Measurements from ENCODE around the gene DHX29.
A peak's percentile ranks its signal among the peaks of the same experiment; 100 is the strongest.

Gene DHX29

GRCh38 chr5:55226934-55227663 is 80.4 kb downstream of the DHX29 start, which contains the start of gene MCIDAS:
TSS of gene MCIDAS (minus strand) at chr5:55227315. CDS start at chr5:55227138, 177 bp downstream.
- TF ChIP-seq JUND (IDR thresholded peaks at IDR 0.05; ENCODE audit: low read depth), result no peak
- DNase-seq (ENCODE audit: low read depth in 1 of 2, low spot score in 1 of 2), result peak; percentile 89 to 93
- in situ Hi-C loops (cut with HindIII; ENCODE audit: low pct_unique_long_range_greater_than_20kb, low sequenced_read_pairs), result no loop called here

GRCh38 chr5:55226027-55226933 is 81.2 kb downstream of the DHX29 start:
- TF ChIP-seq JUND (IDR thresholded peaks at IDR 0.05; ENCODE audit: low read depth), result no peak
- in situ Hi-C loops (cut with HindIII; ENCODE audit: low pct_unique_long_range_greater_than_20kb, low sequenced_read_pairs), result no loop called here
- DNase-seq (ENCODE audit: low read depth in 1 of 2, low spot score in 1 of 2), result peak; percentile 92 to 95

GRCh38 chr5:55225346-55225745 is 82.1 kb downstream of the DHX29 start:
- TF ChIP-seq JUND (IDR thresholded peaks at IDR 0.05; ENCODE audit: low read depth), result no peak

GRCh38 chr5:55223812-55224240 is 83.7 kb downstream of the DHX29 start:
- no peak for DNase-seq (ENCODE audit: low read depth in 1 of 2, low spot score in 1 of 2)
- TF ChIP-seq JUND (IDR thresholded peaks at IDR 0.05; ENCODE audit: low read depth), result no peak
- in situ Hi-C loops (cut with HindIII; ENCODE audit: low pct_unique_long_range_greater_than_20kb, low sequenced_read_pairs), result no loop called here

More at GRCh38 chr5:55225346-55225745, 82.1 kb downstream of the DHX29 start:
- DNase-seq (ENCODE audit: low read depth in 1 of 2, low spot score in 1 of 2), result no peak
- in situ Hi-C loops (cut with HindIII; ENCODE audit: low pct_unique_long_range_greater_than_20kb, low sequenced_read_pairs), result no loop called here

GRCh38 chr5:55222985-55223811 is 84.3 kb downstream of the DHX29 start:
- in situ Hi-C loops (cut with HindIII; ENCODE audit: low pct_unique_long_range_greater_than_20kb, low sequenced_read_pairs), result no loop called here

GRCh38 chr5:55222092-55222984 is 85.2 kb downstream of the DHX29 start:
- in situ Hi-C loops (cut with HindIII; ENCODE audit: low pct_unique_long_range_greater_than_20kb, low sequenced_read_pairs), result no loop called here
- DNase-seq (ENCODE audit: low read depth in 1 of 2, low spot score in 1 of 2), result no peak
- no peak for TF ChIP-seq JUND (IDR thresholded peaks at IDR 0.05; ENCODE audit: low read depth)

More at GRCh38 chr5:55222985-55223811, 84.3 kb downstream of the DHX29 start:
- no peak for DNase-seq (ENCODE audit: low read depth in 1 of 2, low spot score in 1 of 2)
- no peak for TF ChIP-seq JUND (IDR thresholded peaks at IDR 0.05; ENCODE audit: low read depth)

GRCh38 chr5:55220433-55221185 is 86.9 kb downstream of the DHX29 start:
- DNase-seq (ENCODE audit: low read depth in 1 of 2, low spot score in 1 of 2), result no peak
- in situ Hi-C loops (cut with HindIII; ENCODE audit: low pct_unique_long_range_greater_than_20kb, low sequenced_read_pairs), result no loop called here
- no peak for TF ChIP-seq JUND (IDR thresholded peaks at IDR 0.05; ENCODE audit: low read depth)

- DNase-seq (ENCODE audit: low read depth in 1 of 2, low spot score in 1 of 2), result no peak
- no peak for TF ChIP-seq JUND (IDR thresholded peaks at IDR 0.05; ENCODE audit: low read depth)
- in situ Hi-C loops (cut with HindIII; ENCODE audit: low pct_unique_long_range_greater_than_20kb, low sequenced_read_pairs), result no loop called here
Measured at GRCh38 chr5:55219770-55220169, 87.7 kb downstream of the DHX29 start.

- no peak for TF ChIP-seq JUND (IDR thresholded peaks at IDR 0.05; ENCODE audit: low read depth)
- in situ Hi-C loops (cut with HindIII; ENCODE audit: low pct_unique_long_range_greater_than_20kb, low sequenced_read_pairs), result no loop called here
- peak in 1 of 2 experiments; percentile 74 for DNase-seq (ENCODE audit: low read depth in 1 of 2, low spot score in 1 of 2)
Measured at GRCh38 chr5:55218967-55219366, 88.5 kb downstream of the DHX29 start.

GRCh38 chr5:55211184-55211874 is 96.2 kb downstream of the DHX29 start:
- peak in 1 of 2 experiments; percentile 91 for DNase-seq (ENCODE audit: low read depth in 1 of 2, low spot score in 1 of 2)
- in situ Hi-C loops (cut with HindIII; ENCODE audit: low pct_unique_long_range_greater_than_20kb, low sequenced_read_pairs), result no loop called here
- peak; percentile 35 for TF ChIP-seq JUND (IDR thresholded peaks at IDR 0.05; ENCODE audit: low read depth)
